H1 (cell line): ENCODE results near the gene TMEM269. TPM values are rescaled to one million over a fixed set of nuclear protein-coding genes. Genes with fewer than 3 reads are reported as not detected.

ENCODE experiments used
- CTCF ChIA-PET: fragments of 300-600 bp; sonication (Branson Sonifier 250); formaldehyde crosslinking; loops from one replicate; lab custom pipeline; 2021; ENCODE audit not compliant: partially characterized antibody; lab: Charles Lee
- POLR2A ChIA-PET: fragments of 300-600 bp; sonication (Branson Sonifier 250); formaldehyde crosslinking; loops from one replicate; lab custom pipeline; 2021; ENCODE audit warnings: inconsistent platforms; ENCODE audit not compliant: partially characterized antibody; lab: Charles Lee
- DNase-seq, 2 experiments: peaks; one replicate each; pipeline versions ENCODE4 v3.0.0 to v3.0.0-alpha.2; 2010 to 2022; ENCODE audit warnings: low spot score in 2 of 2, low read depth in 1 of 2, mixed read lengths in 1 of 2
- FAIRE-seq: peaks from 2 replicates; lab custom pipeline; 2011; peaks lifted over from hg19 to GRCh38; lab: Jason Lieb, UNC
- H2AFZ ChIP-seq: 2 replicates; pipeline ENCODE4 v1.8.1; 2012; ENCODE audit warnings: low read length, inconsistent platforms
- H2AK5ac ChIP-seq: 2 replicates; pipeline ENCODE4 v1.6.1; 2013; ENCODE audit warnings: low read depth, low read length
- H2BK120ac ChIP-seq: replicated peaks from 2 replicates; pipeline ENCODE3; 2013; ENCODE audit warnings: low read depth, low read length, inconsistent platforms
- H2BK12ac ChIP-seq: 2 replicates; pipeline ENCODE4 v1.6.1; 2013; ENCODE audit warnings: low read depth, low read length
- H2BK15ac ChIP-seq: 2 replicates; pipeline ENCODE4 v1.6.1; 2013; ENCODE audit warnings: low read length
- H2BK20ac ChIP-seq: 2 replicates; pipeline ENCODE4 v1.6.1; 2013; ENCODE audit warnings: low read length
- H2BK5ac ChIP-seq: 2 replicates; pipeline ENCODE4 v1.6.1; 2013; ENCODE audit warnings: low read depth, low read length
- H3K14ac ChIP-seq: 2 replicates; pipeline ENCODE4 v1.6.1; 2013; ENCODE audit warnings: inconsistent platforms; ENCODE audit not compliant: insufficient read length
- H3K18ac ChIP-seq: 2 replicates; pipeline ENCODE4 v1.6.1; 2013; ENCODE audit warnings: low read length; ENCODE audit errors: extremely low read depth
- H3K23ac ChIP-seq: 2 replicates; pipeline ENCODE4 v1.6.1; 2013; ENCODE audit warnings: inconsistent platforms; ENCODE audit not compliant: insufficient read length
- H3K23me2 ChIP-seq: 2 replicates; pipeline ENCODE4 v1.6.1; 2013; ENCODE audit warnings: low read depth, low read length
- H3K27ac ChIP-seq: 2 replicates; pipeline ENCODE4 v1.6.1; 2011; ENCODE audit warnings: low read depth, low read length, inconsistent platforms
- H3K27me3 ChIP-seq, 4 experiments: replicated peaks in 1 of 4; 1 replicate in 1 of 4; 2 replicates in 3 of 4; pipeline versions ENCODE4 v1.6.1 to v1.8.1; 2011 to 2013; ENCODE audit warnings: low read length in 3 of 4, mild to moderate bottlenecking in 3 of 4, inconsistent platforms in 2 of 4, mixed read lengths in 2 of 4, moderate library complexity in 1 of 4; ENCODE audit not compliant: control insufficient read depth in 3 of 4, insufficient read depth in 3 of 4; ENCODE audit errors: extremely low read depth in 1 of 4
- H3K36me3 ChIP-seq, 4 experiments: 2 replicates each; pipeline versions ENCODE4 v1.6.1 to v1.8.1; 2011 to 2013; ENCODE audit warnings: mild to moderate bottlenecking in 4 of 4, low read length in 3 of 4, moderate library complexity in 2 of 4, control low read depth in 1 of 4, inconsistent platforms in 1 of 4; ENCODE audit not compliant: insufficient read depth in 4 of 4, control insufficient read depth in 2 of 4
- H3K4ac ChIP-seq: replicated peaks from 2 replicates; pipeline ENCODE3; 2013; ENCODE audit warnings: low read length, low read depth, mixed read lengths, inconsistent platforms; ENCODE audit not compliant: insufficient read length
- H3K4me1 ChIP-seq, 4 experiments: replicated peaks in 1 of 4; 1 replicate in 1 of 4; 2 replicates in 3 of 4; pipeline versions ENCODE4 v1.6.1 to v1.8.1; 2011 to 2013; ENCODE audit warnings: low read length in 3 of 4, inconsistent platforms in 2 of 4, mixed read lengths in 1 of 4; ENCODE audit not compliant: insufficient read depth in 4 of 4, control insufficient read depth in 3 of 4
- H3K4me2 ChIP-seq, 2 experiments: 2 replicates each; pipeline versions ENCODE4 v1.6.1 to v1.8.1; 2011 to 2013; ENCODE audit warnings: low read depth in 2 of 2, low read length in 2 of 2, control low read depth in 1 of 2, inconsistent platforms in 1 of 2, mild to moderate bottlenecking in 1 of 2; ENCODE audit not compliant: insufficient read depth in 1 of 2
- H3K4me3 ChIP-seq, 4 experiments: fragments of 200-600, 300-600 bp in 1 of 4; sonication (generic), shearing (Covaris generic), sonication (Bioruptor Twin) in 1 of 4; 2 replicates each; pipeline versions ENCODE4 v1.5.1 to v1.8.1; 2011 to 2016; ENCODE audit warnings: low read length in 4 of 4, low read depth in 3 of 4, control low read depth in 2 of 4, inconsistent platforms in 2 of 4, mild to moderate bottlenecking in 2 of 4, mixed read lengths in 1 of 4, moderate library complexity in 1 of 4; ENCODE audit not compliant: insufficient read depth in 2 of 4; ENCODE audit errors: extremely low read depth in 1 of 4
- H3K56ac ChIP-seq: replicated peaks from 2 replicates; pipeline ENCODE3; 2013; ENCODE audit warnings: low read depth, mild to moderate bottlenecking, mixed read lengths, low read length, inconsistent platforms; ENCODE audit not compliant: insufficient read length
- H3K79me1 ChIP-seq: 2 replicates; pipeline ENCODE4 v1.6.1; 2013; ENCODE audit warnings: low read depth, low read length, control low read depth
- H3K79me2 ChIP-seq, 2 experiments: 2 replicates each; pipeline versions ENCODE4 v1.6.1 to v1.8.1; 2012 to 2013; ENCODE audit warnings: low read length in 2 of 2, mild to moderate bottlenecking in 2 of 2, inconsistent platforms in 1 of 2; ENCODE audit not compliant: insufficient read depth in 2 of 2, control insufficient read depth in 1 of 2
- H3K9ac ChIP-seq, 4 experiments: replicated peaks in 1 of 4; 1 replicate in 1 of 4; 2 replicates in 3 of 4; pipeline versions ENCODE4 v1.6.1 to v1.8.1; 2011 to 2013; ENCODE audit warnings: low read depth in 3 of 4, low read length in 3 of 4, control low read depth in 2 of 4, mild to moderate bottlenecking in 2 of 4, moderate library complexity in 2 of 4, inconsistent platforms in 1 of 4; ENCODE audit errors: extremely low read depth in 1 of 4
- H3K9me3 ChIP-seq, 2 experiments: 2 replicates each; pipeline versions ENCODE4 v1.6.1 to v1.8.1; 2012 to 2013; ENCODE audit warnings: mild to moderate bottlenecking in 2 of 2, moderate library complexity in 2 of 2, control low read depth in 1 of 2, inconsistent platforms in 1 of 2, low read depth in 1 of 2, low read length in 1 of 2, mixed read lengths in 1 of 2; ENCODE audit not compliant: insufficient read depth in 2 of 2
- H4K20me1 ChIP-seq, 2 experiments: replicated peaks in 1 of 2; 2 replicates each; pipeline versions ENCODE3 to v1.8.1; 2011 to 2013; ENCODE audit warnings: inconsistent platforms in 2 of 2, low read length in 2 of 2, mild to moderate bottlenecking in 1 of 2; ENCODE audit not compliant: insufficient read depth in 2 of 2, control insufficient read depth in 1 of 2
- H4K5ac ChIP-seq: 2 replicates; pipeline ENCODE4 v1.6.1; 2013; ENCODE audit warnings: low read length, low read depth, mixed read lengths, inconsistent platforms; ENCODE audit not compliant: insufficient read length
- H4K8ac ChIP-seq: 2 replicates; pipeline ENCODE4 v1.8.0; 2013; ENCODE audit warnings: mild to moderate bottlenecking, moderate library complexity, low read length, inconsistent platforms; ENCODE audit not compliant: insufficient read depth; ENCODE audit errors: extremely low read depth
- H4K91ac ChIP-seq: replicated peaks from 2 replicates; pipeline ENCODE3; 2013; ENCODE audit warnings: low read length, mixed read lengths, inconsistent platforms; ENCODE audit not compliant: insufficient read length
- JUND ChIP-seq: IDR thresholded peaks from 2 replicates; pipeline ENCODE4 v1.6.1; 2011; ENCODE audit warnings: mild to moderate bottlenecking, improper control_type of control experiment, low read length
- POLR2AphosphoS5 ChIP-seq: IDR thresholded peaks from 2 replicates; pipeline ENCODE4 v1.6.1; 2011; ENCODE audit warnings: low read depth, low read length
- POU5F1 ChIP-seq: IDR thresholded peaks from 2 replicates; pipeline ENCODE4 v1.6.1; 2011; ENCODE audit warnings: low read depth, mild to moderate bottlenecking, low read length, moderate library complexity
- RAD21 ChIP-seq, 2 experiments: IDR thresholded peaks in 1 of 2; conservative IDR thresholded peaks in 1 of 2; 2 replicates each; pipeline ENCODE4 v1.6.1; 2011; ENCODE audit warnings: low read depth in 2 of 2, low read length in 2 of 2, improper control_type of control experiment in 1 of 2, inconsistent platforms in 1 of 2, mild to moderate bottlenecking in 1 of 2, moderate library complexity in 1 of 2
- polyA plus RNA-seq, 7 experiments: library from polyadenylated mRNA; depleted of rRNA in 3 of 7; stranded (reverse) in 5 of 7; unstranded in 2 of 7; fragments of >200 nt in 5 of 7; fragments of 200-250 nt in 2 of 7; gene quantifications; 1 replicate in 5 of 7; 2 replicates in 1 of 7; 4 replicates in 1 of 7; pipeline versions ENCODE4 v1.2.1 to v1.2.3, GENCODE V29; 2011 to 2013; ENCODE audit warnings: missing spikeins in 2 of 7, mixed read lengths in 2 of 7
- total RNA-seq: library from RNA; stranded (reverse); fragmentation: NEBNext Ultra II Directional; extraction: Animal tissue kit (Norgen Biotek cat#: 25700); gene quantifications from 2 replicates; pipeline ENCODE4 v1.2.1, GENCODE V29; 2021
- TF ChIP-seq, protein P1 (sequence below), 3 experiments: IDR thresholded peaks; 1 replicate in 2 of 3; 2 replicates in 1 of 3; pipeline versions ENCODE4 v1.5.1 to v1.6.1; 2011; ENCODE audit warnings: low read length in 3 of 3, mild to moderate bottlenecking in 3 of 3, inconsistent platforms in 2 of 3, low read depth in 1 of 3, moderate library complexity in 1 of 3; ENCODE audit not compliant: insufficient read depth in 1 of 3; ENCODE audit errors: control extremely low read depth in 1 of 3

The TMEM269 gene
- total and polyA plus RNA-seq, 2 of the 8 experiments (the other 6 are each of a cell fraction or from before 2014, with no cell fraction given): 0.14 to 0.35 TPM

DNA sequence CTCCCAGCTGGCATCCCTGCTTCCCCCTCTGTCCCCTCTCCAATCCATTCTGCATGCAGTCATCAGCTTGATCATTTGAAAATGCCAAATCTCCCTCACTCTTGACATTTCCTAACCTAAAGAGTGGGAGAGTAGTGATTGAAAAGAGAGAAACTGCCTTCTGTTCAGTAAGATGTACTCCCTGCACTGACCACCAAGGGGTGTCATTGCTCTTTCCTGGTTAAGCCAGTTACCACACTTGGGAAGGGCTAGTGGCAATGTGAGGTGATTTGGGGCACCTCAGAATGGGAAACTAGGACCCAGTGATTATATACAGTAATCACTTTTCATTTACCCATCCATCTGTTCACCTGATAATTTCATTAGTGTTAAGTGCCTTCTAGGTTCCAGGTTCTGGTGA, 6.9 kb upstream of the TMEM269 start:
- Histone ChIP-seq H4K91ac (no peak overlapping the region), H3K23ac (no peak overlapping the region), H3K4me1 (no peaks in the 10 kb centered on the region), H4K20me1 (no peaks in the 10 kb centered on the region), H3K9ac (no peak overlapping the region), H3K4ac (no peak overlapping the region), H3K14ac (no peak overlapping the region), H2BK120ac (no peak overlapping the region), H2BK20ac (no peak overlapping the region), H3K27me3 (no peaks in the 10 kb centered on the region), H3K9me3 (no peaks in the 10 kb centered on the region), H3K36me3 (peaks cover 5 to 39% (median 21%) of the 10 kb centered on the region in 4 experiments; a peak in 7 of 8 replicates), H3K27ac (no peak overlapping the region), H2AK5ac (no peak overlapping the region), H2BK5ac (no peak overlapping the region), H2AFZ (no peak overlapping the region), H4K8ac (no peak overlapping the region), H3K56ac (no peak overlapping the region), H3K79me2 (no peaks in the 10 kb centered on the region), H3K79me1 (no peaks in the 10 kb centered on the region), H3K4me3 (no peak overlapping the region), H4K5ac (no peak overlapping the region), H2BK15ac (no peak overlapping the region), H2BK12ac (no peak overlapping the region), H3K23me2 (no peaks in the 10 kb centered on the region), H3K4me2 (no peak overlapping the region), H3K18ac (no peak overlapping the region)
- FAIRE-seq: peak; percentile 66
- DNase-seq: peak in 1 of 2 experiments; percentile 68
- TF ChIP-seq POLR2AphosphoS5 (no peak), POU5F1 (no peak), RAD21 (IDR thresholded peaks at IDR 0.05 in 1 of 2, conservative IDR thresholded peaks at IDR 0.05 in 1 of 2; ENCODE audit: low read depth in 2 of 2, low read length in 2 of 2) (peak; percentile 92 to 94), JUND (no peak)
- TF ChIP-seq, protein P1, sequence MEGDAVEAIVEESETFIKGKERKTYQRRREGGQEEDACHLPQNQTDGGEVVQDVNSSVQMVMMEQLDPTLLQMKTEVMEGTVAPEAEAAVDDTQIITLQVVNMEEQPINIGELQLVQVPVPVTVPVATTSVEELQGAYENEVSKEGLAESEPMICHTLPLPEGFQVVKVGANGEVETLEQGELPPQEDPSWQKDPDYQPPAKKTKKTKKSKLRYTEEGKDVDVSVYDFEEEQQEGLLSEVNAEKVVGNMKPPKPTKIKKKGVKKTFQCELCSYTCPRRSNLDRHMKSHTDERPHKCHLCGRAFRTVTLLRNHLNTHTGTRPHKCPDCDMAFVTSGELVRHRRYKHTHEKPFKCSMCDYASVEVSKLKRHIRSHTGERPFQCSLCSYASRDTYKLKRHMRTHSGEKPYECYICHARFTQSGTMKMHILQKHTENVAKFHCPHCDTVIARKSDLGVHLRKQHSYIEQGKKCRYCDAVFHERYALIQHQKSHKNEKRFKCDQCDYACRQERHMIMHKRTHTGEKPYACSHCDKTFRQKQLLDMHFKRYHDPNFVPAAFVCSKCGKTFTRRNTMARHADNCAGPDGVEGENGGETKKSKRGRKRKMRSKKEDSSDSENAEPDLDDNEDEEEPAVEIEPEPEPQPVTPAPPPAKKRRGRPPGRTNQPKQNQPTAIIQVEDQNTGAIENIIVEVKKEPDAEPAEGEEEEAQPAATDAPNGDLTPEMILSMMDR (IDR thresholded peaks at IDR 0.05; ENCODE audit: control extremely low read depth in 1 of 3, insufficient read depth in 1 of 3, low read depth in 1 of 3, low read length in 3 of 3): peak; percentile 53 to 92 (median 76)
- ChIA-PET CTCF (interaction anchor here (0.6 to 6.4 kb wide), 44 partner anchors 10 to 393 kb away, joined by 3 to 83 read pairs (median 5); partner anchors contain the start of genes C1orf50, ERMAP, P3H1 and ZNF691), POLR2A (interaction anchor here (0.9 to 1.6 kb wide), 4 partner anchors 11 to 218 kb away, joined by 3 to 10 read pairs (median 3); partner anchors contain the start of genes C1orf50 and P3H1)
